Smooth muscle cell (in vitro differentiated cells): ENCODE results near the gene WWOX. TPM values are rescaled to one million over a fixed set of nuclear protein-coding genes. Genes with fewer than 3 reads are reported as not detected.

Source experiments
- DNase-seq: peaks from one replicate; lab custom pipeline; 2025; ENCODE audit not compliant: unreplicated experiment; lab: John Stamatoyannopoulos, UW
- H2AFZ ChIP-seq: fragments of 200-600 bp; sonication (generic); 2 replicates; pipeline ENCODE4 v1.6.0; 2016; ENCODE audit warnings: antibody characterized with exemption, low read depth, mild to moderate bottlenecking
- H3F3A ChIP-seq: fragments of 200-600 bp; sonication (generic); 2 replicates; pipeline ENCODE4 v1.6.0; 2017; ENCODE audit warnings: antibody characterized with exemption, low read depth
- H3K27ac ChIP-seq: fragments of 200-600 bp; sonication (generic); 2 replicates; pipeline ENCODE4 v1.5.1; 2016; ENCODE audit warnings: low read depth, mild to moderate bottlenecking
- H3K27me3 ChIP-seq: fragments of 200-600 bp; sonication (generic); 2 replicates; pipeline ENCODE4 v1.6.1; 2016; ENCODE audit warnings: low read depth, mild to moderate bottlenecking
- H3K36me3 ChIP-seq: fragments of 200-600 bp; sonication (generic); 2 replicates; pipeline ENCODE4 v1.5.1; 2016; ENCODE audit warnings: low read depth
- H3K4me1 ChIP-seq: fragments of 200-600 bp; sonication (generic); 2 replicates; pipeline ENCODE4 v1.5.1; 2016; ENCODE audit warnings: low read depth
- H3K4me2 ChIP-seq: fragments of 200-600 bp; sonication (generic); 2 replicates; pipeline ENCODE4 v1.6.0; 2016; ENCODE audit warnings: mild to moderate bottlenecking
- H3K4me3 ChIP-seq: fragments of 200-600 bp; sonication (generic); 2 replicates; pipeline ENCODE4 v1.5.1; 2016; ENCODE audit warnings: mild to moderate bottlenecking
- H3K79me2 ChIP-seq: fragments of 200-600 bp; sonication (generic); 2 replicates; pipeline ENCODE4 v1.6.0; 2016; ENCODE audit warnings: low read depth, mild to moderate bottlenecking
- H3K9ac ChIP-seq: fragments of 200-600 bp; sonication (generic); 2 replicates; pipeline ENCODE4 v1.6.0; 2016; ENCODE audit warnings: low read depth
- H3K9me3 ChIP-seq: fragments of 200-600 bp; sonication (generic); replicated peaks from 2 replicates; pipeline ENCODE4 v1.5.1; 2016; ENCODE audit warnings: low read depth
- H4K20me1 ChIP-seq: fragments of 200-600 bp; sonication (generic); 2 replicates; pipeline ENCODE4 v1.6.0; 2016; ENCODE audit warnings: low read depth
- CTCF ChIP-seq: fragments of 200-600 bp; sonication (generic); IDR thresholded peaks from 2 replicates; pipeline ENCODE4 v1.5.1; 2017; ENCODE audit warnings: borderline replicate concordance, mild to moderate bottlenecking, antibody characterized with exemption; ENCODE audit not compliant: insufficient read depth, poor library complexity, severe bottlenecking
- WGBS: methylation state at CpG from one replicate; pipeline ENCODE4 v1.1.7; 2016; ENCODE audit warnings: low lambda C conversion rate; 5-methylcytosine and 5-hydroxymethylcytosine counted together
- polyA plus RNA-seq: library from polyadenylated mRNA; unstranded; fragments of >200 nt; fragmentation: Nextera tagmentation; extraction: Ambion mirVana; gene quantifications from 2 replicates; pipeline ENCODE4 v1.2.1, GENCODE V29; 2016
- total RNA-seq: library from RNA; depleted of rRNA; stranded (reverse); fragments of >200 nt; gene quantifications from 2 replicates; pipeline ENCODE4 v1.2.3, GENCODE V29; 2014

WWOX gene
- total and polyA plus RNA-seq, 2 experiments from 2014 or later: 7.5 to 14.0 TPM

- no peak for TF ChIP-seq CTCF
- Histone ChIP-seq H3F3A (no peaks in the 10 kb centered on the region), H3K4me2 (no peak overlapping the region), H2AFZ (no peak overlapping the region), H4K20me1 (no peaks in the 10 kb centered on the region), H3K27me3 (peaks cover 4% of the 10 kb centered on the region), H3K79me2 (no peaks in the 10 kb centered on the region), H3K4me3 (no peak overlapping the region), H3K9me3 (no peaks in the 10 kb centered on the region), H3K27ac (no peak overlapping the region), H3K9ac (no peak overlapping the region), H3K36me3 (no peaks in the 10 kb centered on the region), H3K4me1 (no peaks in the 10 kb centered on the region)
- 93% methylated on average over 3 of the region's 3 CpGs for WGBS
- no peak for DNase-seq
These were observed 492.7 kb downstream of the WWOX start for GRCh38 chr16:78592111-78592510.

- 78% methylated on average over 3 of the region's 3 CpGs for WGBS
- H3K4me2 ChIP-seq: no peak overlapping the region
- no peaks in the 10 kb centered on the region for H3F3A ChIP-seq
- H3K4me3 ChIP-seq: no peak overlapping the region
- H3K9me3 ChIP-seq: no peaks in the 10 kb centered on the region
- H3K27ac ChIP-seq: no peak overlapping the region
- no peak overlapping the region for H2AFZ ChIP-seq
- no peak for DNase-seq
- H3K79me2 ChIP-seq: no peaks in the 10 kb centered on the region
- no peak overlapping the region for H3K9ac ChIP-seq
- H3K4me1 ChIP-seq: no peaks in the 10 kb centered on the region
- peaks cover 4% of the 10 kb centered on the region for H3K27me3 ChIP-seq
- no peaks in the 10 kb centered on the region for H4K20me1 ChIP-seq
- no peak for TF ChIP-seq CTCF
- H3K36me3 ChIP-seq: no peaks in the 10 kb centered on the region
These were observed 493.9 kb downstream of the WWOX start for GRCh38 chr16:78593352-78593751.

- H3K27me3 ChIP-seq: peaks cover 4% of the 10 kb centered on the region
- no peak overlapping the region for H3K4me2 ChIP-seq
- no peaks in the 10 kb centered on the region for H3K36me3 ChIP-seq
- H4K20me1 ChIP-seq: no peaks in the 10 kb centered on the region
- H3F3A ChIP-seq: no peaks in the 10 kb centered on the region
- no peak overlapping the region for H3K4me3 ChIP-seq
- H3K4me1 ChIP-seq: no peaks in the 10 kb centered on the region
- no peak overlapping the region for H3K9ac ChIP-seq
- TF ChIP-seq CTCF: no peak
- H3K79me2 ChIP-seq: no peaks in the 10 kb centered on the region
- WGBS: 79% methylated on average over 7 of the region's 7 CpGs
- no peak for DNase-seq
- H2AFZ ChIP-seq: no peak overlapping the region
- H3K9me3 ChIP-seq: no peaks in the 10 kb centered on the region
- no peak overlapping the region for H3K27ac ChIP-seq
These were observed 494.7 kb downstream of the WWOX start for GRCh38 chr16:78594191-78594590.

GRCh38 chr16:78596348-78596995, 497.0 kb downstream of the WWOX start:
- no peaks in the 10 kb centered on the region for H3K36me3 ChIP-seq
- H3K27me3 ChIP-seq: no peaks in the 10 kb centered on the region
- no peak for TF ChIP-seq CTCF
- DNase-seq: no peak
- H3K4me2 ChIP-seq: no peak overlapping the region
- H3F3A ChIP-seq: no peaks in the 10 kb centered on the region
- H3K4me1 ChIP-seq: no peaks in the 10 kb centered on the region
- H3K9me3 ChIP-seq: no peaks in the 10 kb centered on the region
- H3K9ac ChIP-seq: no peak overlapping the region
- no peaks in the 10 kb centered on the region for H3K79me2 ChIP-seq
- H3K27ac ChIP-seq: no peak overlapping the region
- H2AFZ ChIP-seq: no peak overlapping the region
- 97% methylated on average over 10 of the region's 10 CpGs for WGBS
- H4K20me1 ChIP-seq: no peaks in the 10 kb centered on the region
- H3K4me3 ChIP-seq: no peak overlapping the region
